Raji (cell line): ENCODE measurements around the gene RSPRY1.

ENCODE experiments used
- POLR2A ChIP-seq: IDR thresholded peaks from 2 replicates; pipeline ENCODE4 v1.6.1; 2011; ENCODE audit warnings: low read depth, low read length, control low read depth; ENCODE audit not compliant: insufficient read depth

The RSPRY1 gene

GRCh38 chr16:57265850-57266530 is 79.9 kb downstream of the RSPRY1 start:
- TF ChIP-seq POLR2A: no peak

- no peak for TF ChIP-seq POLR2A
These were observed 80.6 kb downstream of the RSPRY1 start for GRCh38 chr16:57266531-57267260.

DNA sequence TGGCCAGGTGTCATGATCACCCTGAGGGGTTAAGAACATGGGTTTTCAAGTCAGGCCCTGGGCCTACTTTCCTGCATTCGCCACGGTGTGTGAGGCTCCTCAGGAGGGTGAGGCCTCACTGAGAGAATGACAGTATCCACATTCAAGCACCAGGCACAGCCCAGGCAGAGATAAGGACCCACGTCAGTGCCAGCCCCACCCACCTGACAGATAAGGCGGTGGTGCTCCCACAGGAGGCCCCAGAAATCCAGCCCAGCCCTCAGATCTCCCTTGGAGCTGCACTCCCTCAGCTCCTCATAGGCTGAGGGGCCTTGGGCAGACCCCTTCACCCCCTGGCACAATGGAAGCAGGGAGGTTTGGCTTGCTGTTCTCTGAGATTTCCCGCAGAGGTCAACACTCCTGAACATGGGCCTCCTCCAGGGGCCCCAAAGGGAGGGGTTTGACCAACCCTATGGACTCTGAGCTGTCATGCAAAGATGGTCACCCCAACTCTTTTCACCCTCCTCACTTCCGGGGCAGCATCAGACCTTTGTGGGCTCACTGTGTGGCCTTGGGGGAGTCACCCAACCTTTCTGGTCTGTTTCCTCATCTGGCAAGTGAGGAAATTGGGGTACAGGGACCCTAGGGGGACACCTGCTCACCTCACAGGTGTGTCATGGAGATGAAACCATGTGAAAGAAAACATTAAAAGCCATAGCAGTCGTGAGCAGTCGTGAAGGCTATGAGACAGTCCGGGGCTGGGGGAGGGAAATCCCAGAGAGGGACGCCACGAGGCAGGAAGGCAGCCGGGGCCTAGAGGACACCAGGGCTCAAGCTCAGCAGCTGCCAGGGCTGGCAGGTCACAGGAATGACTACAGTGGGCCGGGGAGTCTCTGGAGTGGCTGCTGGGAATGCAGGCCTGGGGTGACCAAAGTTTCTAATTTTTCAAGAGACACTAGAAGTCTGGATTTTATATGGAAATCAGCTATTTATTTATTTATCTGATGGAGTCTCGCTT is 83.0 kb downstream of the RSPRY1 start:
- no peak for TF ChIP-seq POLR2A

- no peak for TF ChIP-seq POLR2A
These were observed 84.3 kb downstream of the RSPRY1 start for GRCh38 chr16:57270221-57271062.

DNA sequence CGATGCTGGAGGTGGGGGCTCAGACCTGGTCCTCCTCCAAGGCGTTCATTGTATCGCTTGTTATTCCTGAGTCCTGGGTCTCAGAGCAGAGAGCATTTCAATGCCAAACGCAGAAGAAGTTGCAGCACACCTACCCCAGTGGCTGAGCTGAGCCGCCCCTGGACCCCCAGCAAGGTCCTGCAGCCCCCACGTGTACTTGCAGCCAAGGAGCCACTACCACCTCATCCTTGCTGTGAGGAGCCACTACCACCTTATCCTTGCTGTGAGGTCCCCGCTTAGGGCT is 84.9 kb downstream of the RSPRY1 start:
- no peak for TF ChIP-seq POLR2A

DNA sequence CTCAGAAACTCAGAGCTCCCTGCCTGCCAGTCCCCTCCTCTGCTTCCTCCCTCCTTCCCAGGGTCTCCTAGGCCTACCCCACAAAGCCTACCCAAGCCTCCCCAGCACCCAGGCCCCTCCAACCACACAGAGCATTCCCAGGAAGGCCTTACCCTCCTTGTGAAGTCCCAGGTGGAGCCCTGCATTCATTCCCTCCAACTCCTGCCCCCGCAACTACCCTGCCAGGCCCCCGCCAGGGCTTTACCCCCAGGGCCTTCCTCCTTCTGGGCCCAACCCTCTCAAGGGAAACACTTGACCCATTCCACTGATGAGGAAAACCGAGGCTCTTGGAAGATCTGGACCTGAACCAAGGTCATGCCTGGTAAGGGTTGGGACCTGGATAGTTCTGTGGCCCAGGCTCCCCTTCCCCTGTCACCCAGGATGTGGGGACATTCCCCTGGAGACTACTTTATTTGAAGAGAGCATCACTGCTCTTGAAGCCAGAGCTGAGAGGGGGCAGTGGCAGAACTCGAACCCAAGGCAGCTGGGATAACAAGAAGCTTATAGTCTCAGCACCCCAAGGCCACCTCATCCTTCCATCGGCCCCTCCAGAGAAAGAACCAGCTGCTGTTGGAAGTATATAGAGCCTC is 85.9 kb downstream of the RSPRY1 start:
- TF ChIP-seq POLR2A: no peak

DNA sequence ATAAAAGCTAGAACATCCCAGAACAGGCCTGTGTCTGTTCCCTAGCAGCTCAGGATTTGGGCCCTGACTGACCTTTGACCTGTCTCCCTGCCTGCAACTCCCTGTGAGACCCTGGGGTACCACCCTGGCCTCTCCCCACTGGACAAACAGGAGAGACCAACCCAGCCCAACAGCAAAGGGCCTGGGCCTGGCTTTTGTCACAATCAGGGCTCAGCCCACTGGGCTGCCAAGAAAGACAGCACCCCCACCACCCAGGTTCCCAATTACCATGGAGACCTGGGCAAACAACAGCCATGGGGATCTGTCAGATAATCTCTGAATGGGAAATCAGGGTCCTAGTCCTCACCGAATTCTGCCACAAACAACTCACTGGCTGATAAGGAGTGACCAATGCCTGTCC is 87.2 kb downstream of the RSPRY1 start:
- no peak for TF ChIP-seq POLR2A

GRCh38 chr16:57273826-57274225 is 87.7 kb downstream of the RSPRY1 start:
- TF ChIP-seq POLR2A: no peak

DNA sequence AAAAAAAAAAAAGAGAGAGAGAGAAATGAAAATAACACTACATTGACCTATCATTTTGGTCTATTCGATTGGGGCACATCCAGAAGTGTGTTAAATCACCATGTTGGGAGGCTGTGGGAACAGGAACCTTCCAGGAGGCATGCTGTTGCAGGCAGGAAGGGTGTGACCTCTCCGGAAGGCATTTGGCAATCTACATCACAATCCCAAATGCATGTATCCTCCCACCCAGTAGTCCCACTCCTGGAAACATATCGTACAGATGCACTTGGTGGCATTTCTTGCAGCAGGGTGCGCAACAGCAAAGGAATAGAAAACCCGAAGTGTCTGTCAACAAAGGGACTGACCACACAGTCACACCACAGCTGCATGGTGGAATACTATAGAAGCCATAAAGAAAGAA is 90.5 kb downstream of the RSPRY1 start:
- TF ChIP-seq POLR2A: no peak

DNA sequence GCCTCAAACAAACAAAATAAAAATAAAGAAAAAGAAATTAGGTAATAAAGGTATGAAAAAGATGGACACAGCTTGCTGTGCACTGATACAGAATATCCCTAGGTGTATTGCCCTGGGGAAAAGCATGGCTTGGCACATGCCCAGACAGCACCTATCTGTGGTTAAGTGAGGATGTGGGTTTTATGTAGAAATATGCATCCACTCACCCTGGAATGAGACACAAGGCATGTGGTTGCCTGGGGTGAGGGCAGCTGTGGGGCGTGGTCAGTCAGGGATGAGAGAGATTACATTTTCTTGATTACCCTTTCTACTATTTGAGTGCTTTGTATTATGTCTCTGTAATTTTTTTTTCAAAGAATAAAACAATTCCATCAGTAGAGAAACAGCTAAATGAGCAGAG is 91.5 kb downstream of the RSPRY1 start:
- TF ChIP-seq POLR2A: no peak

DNA sequence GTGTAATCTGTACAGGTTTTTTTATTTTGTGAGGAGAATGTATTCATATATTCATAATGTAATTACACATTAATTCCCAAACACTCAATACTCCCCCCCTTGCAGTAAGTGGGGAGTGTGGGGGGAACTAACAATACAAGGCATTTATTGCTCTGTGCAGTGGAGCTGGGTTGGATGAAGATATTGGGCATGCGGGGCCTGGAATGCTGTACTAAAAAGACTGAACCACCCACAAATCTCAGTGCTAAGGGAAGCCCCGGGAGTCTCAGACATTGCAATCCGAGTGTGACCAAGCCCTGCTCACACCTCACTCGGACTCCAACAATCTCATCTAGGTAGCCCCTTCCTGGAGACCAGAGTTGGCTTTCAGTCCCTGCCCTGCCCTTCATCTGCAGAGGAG is 92.4 kb downstream of the RSPRY1 start:
- TF ChIP-seq POLR2A: no peak

DNA sequence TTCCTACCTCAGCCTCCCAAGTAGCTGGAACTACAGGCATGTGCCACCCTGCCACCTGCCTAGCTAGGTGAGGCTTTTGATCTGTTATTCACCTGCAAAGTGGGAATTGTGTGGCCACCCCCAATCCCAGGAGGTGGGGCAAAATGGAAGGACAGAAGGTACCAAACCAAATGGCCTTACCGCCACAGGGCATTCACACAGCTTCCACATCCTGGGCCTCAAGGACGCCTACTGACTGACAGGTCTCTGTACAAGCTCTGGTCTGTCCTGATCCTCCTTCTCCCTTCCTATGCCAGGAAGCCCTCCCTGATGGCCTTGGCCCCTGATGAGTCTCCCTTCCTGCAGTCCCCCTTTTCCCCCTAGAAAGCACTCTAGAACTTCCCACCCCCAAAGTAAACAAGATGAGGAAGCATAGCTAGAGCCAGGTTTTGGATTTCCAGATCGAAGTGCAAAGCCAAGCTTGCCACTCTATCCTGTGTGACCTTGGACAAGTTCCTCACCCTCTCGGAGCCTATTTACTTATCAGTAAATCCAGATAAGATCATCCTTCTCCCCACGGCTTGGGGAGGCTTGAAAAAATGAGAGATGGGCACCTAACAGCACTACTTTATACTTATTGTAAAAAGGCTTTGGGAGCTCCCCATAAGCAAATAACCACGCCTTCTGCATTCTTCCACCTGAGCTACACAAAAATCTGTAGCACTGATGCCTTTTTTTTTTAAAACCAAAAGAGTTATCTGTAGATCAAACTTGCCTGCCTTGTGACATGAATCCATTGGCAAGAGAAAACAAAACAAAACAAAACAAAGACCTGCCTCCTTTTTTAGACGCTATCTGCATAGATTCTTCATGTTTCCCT is 93.9 kb downstream of the RSPRY1 start:
- no peak for TF ChIP-seq POLR2A

DNA sequence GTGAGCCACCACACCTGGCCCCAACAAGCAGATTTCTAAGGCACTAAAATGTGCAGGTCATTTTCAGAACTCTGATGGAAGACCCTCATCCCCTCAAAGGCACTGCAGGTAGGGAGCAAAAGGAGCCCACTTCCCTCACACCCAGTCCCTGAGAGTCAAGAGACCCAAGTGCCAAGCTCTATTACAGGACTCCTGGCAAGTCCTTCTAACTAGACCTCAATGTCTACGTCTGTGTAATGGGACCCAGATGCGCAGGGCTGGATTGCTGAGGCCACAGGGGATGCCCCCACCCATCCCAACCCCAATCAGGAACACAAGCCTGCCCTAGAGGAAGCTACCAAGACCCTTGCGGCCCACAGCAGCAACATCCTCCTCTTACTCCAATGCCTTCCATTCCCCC is 95.7 kb downstream of the RSPRY1 start:
- TF ChIP-seq POLR2A: no peak
